K562 (cell line): ENCODE data around the gene MAP4. TPM values are rescaled to one million over a fixed set of nuclear protein-coding genes. Genes with fewer than 3 reads are reported as not detected.

Experiments
- ATAC-seq: fragments of 200-7000 bp; cut with Tn5 transposase; 3 replicates; pipeline ENCODE4 v1.9.1; 2020; ENCODE audit warnings: moderate library complexity
- BruUV-seq: library from RNA; stranded (reverse); fragments of 400-500 nt; replicated peaks from 2 replicates; lab custom pipeline; 2021; lab: Mats Ljungman, UMichigan
- CTCF ChIA-PET: fragments of 300-600 bp; formaldehyde crosslinking; extraction: SDS; loops from one replicate; lab custom pipeline; 2021; ENCODE audit warnings: low intra/inter-chr PET ratio; lab: Yijun Ruan, JAX
- POLR2A ChIA-PET: fragments of 300-600, 350-650 bp; sonication (Branson Sonifier 250); formaldehyde crosslinking; extraction: SDS; loops from one replicate; lab custom pipeline; 2021; ENCODE audit warnings: antibody characterized with exemption, inconsistent platforms; lab: Yijun Ruan, JAX
- DNase-seq, 4 experiments: peaks; one replicate each; pipeline versions ENCODE4 v3.0.0 to v3.0.0-alpha.2; 2011 to 2018; ENCODE audit warnings: low spot score in 3 of 4, mixed read lengths in 3 of 4; ENCODE audit errors: extremely low read depth in 1 of 4
- FAIRE-seq: peaks from 2 replicates; lab custom pipeline; 2011; peaks lifted over from hg19 to GRCh38; lab: Jason Lieb, UNC
- H2AFZ ChIP-seq: 2 replicates; pipeline ENCODE4 v1.6.0; 2011; ENCODE audit warnings: low read depth, low read length, control low read depth, inconsistent platforms
- H3K27ac ChIP-seq: fragments of 200-600 bp; 3 replicates; pipeline ENCODE4 v1.8.0; 2011; ENCODE audit warnings: low read depth, mild to moderate bottlenecking, control low read depth, inconsistent platforms, low read length, moderate library complexity, mixed read lengths; ENCODE audit errors: extremely low read depth
- H3K27me3 ChIP-seq, 2 experiments: fragments of 300-600 bp in 1 of 2; 2 replicates in 1 of 2; 3 replicates in 1 of 2; pipeline versions ENCODE4 v1.6.0 to v1.8.0; 2011; ENCODE audit warnings: inconsistent platforms in 2 of 2, low read length in 2 of 2, mild to moderate bottlenecking in 1 of 2, mixed read lengths in 1 of 2, moderate library complexity in 1 of 2; ENCODE audit not compliant: control insufficient read depth in 2 of 2, insufficient read depth in 2 of 2
- H3K36me3 ChIP-seq: fragments of 300-600 bp; 3 replicates; pipeline ENCODE4 v1.8.0; 2011; ENCODE audit warnings: mild to moderate bottlenecking, low read length, inconsistent platforms; ENCODE audit not compliant: control insufficient read depth, insufficient read depth
- H3K4me1 ChIP-seq, 2 experiments: fragments of 200-600 bp in 1 of 2; replicated peaks in 1 of 2; 2 replicates in 1 of 2; 3 replicates in 1 of 2; pipeline versions ENCODE4 v1.5.1 to v1.8.0; 2011; ENCODE audit warnings: inconsistent platforms in 2 of 2, low read length in 2 of 2, mild to moderate bottlenecking in 1 of 2, mixed read lengths in 1 of 2, moderate library complexity in 1 of 2; ENCODE audit not compliant: control insufficient read depth in 2 of 2, insufficient read depth in 2 of 2
- H3K4me2 ChIP-seq: 2 replicates; pipeline ENCODE4 v1.6.1; 2011; ENCODE audit warnings: low read length, control low read depth, inconsistent platforms, mixed read lengths; ENCODE audit not compliant: insufficient read depth
- H3K4me3 ChIP-seq: fragments of 200-600 bp; sonication (generic), shearing (Covaris generic); 2 replicates; pipeline ENCODE4 v1.5.1; 2016; ENCODE audit warnings: control low read depth, inconsistent platforms
- H3K79me2 ChIP-seq: fragments of 200-600 bp; 3 replicates; pipeline ENCODE4 v1.8.0; 2011; ENCODE audit warnings: low read length, inconsistent platforms; ENCODE audit not compliant: control insufficient read depth, insufficient read depth
- H3K9ac ChIP-seq, 2 experiments: 2 replicates each; pipeline versions ENCODE4 v1.6.0 to v1.6.1; 2011; ENCODE audit warnings: low read depth in 2 of 2, low read length in 2 of 2, control low read depth in 1 of 2, inconsistent platforms in 1 of 2, mild to moderate bottlenecking in 1 of 2, mixed read lengths in 1 of 2; ENCODE audit not compliant: insufficient read depth in 1 of 2
- H3K9me1 ChIP-seq: one replicate; pipeline ENCODE4 v1.6.0; 2011; ENCODE audit warnings: inconsistent platforms, mild to moderate bottlenecking, low read length, moderate library complexity; ENCODE audit not compliant: control insufficient read depth, insufficient read depth
- H3K9me3 ChIP-seq: replicated peaks from 2 replicates; pipeline ENCODE4 v1.5.1; 2011; ENCODE audit warnings: low read depth, low read length, inconsistent platforms; ENCODE audit not compliant: control insufficient read depth, insufficient read depth
- H4K20me1 ChIP-seq: replicated peaks from 2 replicates; pipeline ENCODE4 v1.6.1; 2011; ENCODE audit warnings: low read length, inconsistent platforms, mixed read lengths; ENCODE audit not compliant: control insufficient read depth, insufficient read depth
- BCLAF1 ChIP-seq, 2 experiments: fragments of 450-650 bp in 1 of 2; IDR thresholded peaks; 2 replicates each; pipeline ENCODE4 v1.6.1; 2011 to 2017; ENCODE audit warnings: low read depth in 2 of 2, antibody characterized with exemption in 1 of 2, borderline replicate concordance in 1 of 2, low read length in 1 of 2, mild to moderate bottlenecking in 1 of 2, mixed read lengths in 1 of 2; ENCODE audit not compliant: control insufficient read depth in 1 of 2
- KAT8 ChIP-seq: fragments of 450-650 bp; IDR thresholded peaks from 2 replicates; pipeline ENCODE4 v1.6.1; 2016; ENCODE audit warnings: low read depth, mild to moderate bottlenecking
- TFE3 ChIP-seq: fragments of 450-650 bp; formaldehyde crosslinking; IDR thresholded peaks from 2 replicates; pipeline ENCODE4 v1.4.0; 2020; ENCODE audit warnings: mild to moderate bottlenecking, mixed read lengths
- THRAP3 ChIP-seq: fragments of 450-650 bp; IDR thresholded peaks from 2 replicates; pipeline ENCODE4 v1.6.1; 2016; ENCODE audit warnings: mild to moderate bottlenecking, inconsistent platforms, borderline replicate concordance
- ZNF274 ChIP-seq: IDR thresholded peaks from 2 replicates; pipeline ENCODE4 v1.6.1; 2011; ENCODE audit warnings: low read depth, mild to moderate bottlenecking, low read length, moderate library complexity, borderline replicate concordance
- ZNF316 ChIP-seq: fragments of 450-650 bp; IDR thresholded peaks from 2 replicates; pipeline ENCODE4 v1.6.1; 2016
- ZNF668 ChIP-seq: fragments of 250-450 bp; sonication (Bioruptor Pico); IDR thresholded peaks from 2 replicates; pipeline ENCODE4 v1.8.0; 2022; ENCODE audit warnings: mild to moderate bottlenecking, inconsistent platforms
- WGBS: fragments of 100-300 bp; shearing (Covaris generic); methylation state at CpG from one replicate; pipeline ENCODE4 v1.1.6; 2016; ENCODE audit warnings: low coverage, mixed read lengths; ENCODE audit not compliant: insufficient coverage; ENCODE audit errors: missing lambda C conversion rate; 5-methylcytosine and 5-hydroxymethylcytosine counted together
- in situ Hi-C: fragments of 300-500 bp; cut with MboI; formaldehyde crosslinking; loops from 4 replicates; pipeline ENCODE4 v1.15.0; 2018; ENCODE audit warnings: inconsistent platforms, mixed read lengths
- intact Hi-C: fragments of 100-400 bp; cut with micrococcal nuclease; formaldehyde crosslinking; loops from 2 replicates; pipeline ENCODE4 v1.14.2; 2022
- polyA plus RNA-seq, 8 experiments: library from polyadenylated mRNA; depleted of rRNA in 4 of 8; stranded (reverse) in 5 of 8; unstranded in 3 of 8; fragments of >200 nt; fragmentation: Nextera tagmentation in 2 of 8; fragmentation: Illumina TruSeq in 1 of 8; extraction: Ambion mirVana in 2 of 8; extraction: Trizol in 1 of 8; gene quantifications; 2 replicates each; pipeline versions ENCODE4 v1.2.1 to v1.2.3, GENCODE V29; 2011 to 2014; ENCODE audit warnings: inconsistent platforms in 1 of 8, missing spikeins in 1 of 8
- total RNA-seq, 7 experiments: library from RNA; depleted of rRNA in 6 of 7; stranded (reverse); fragments of >200 nt in 6 of 7; fragmentation: Illumina TruSeq in 2 of 7; extraction: Trizol in 2 of 7; gene quantifications; 2 replicates each; pipeline versions ENCODE4 v1.2.1 to v1.2.3, GENCODE V29; 2011 to 2021; ENCODE audit warnings: low replicate concordance in 1 of 7

The MAP4 gene
- total and polyA plus RNA-seq, 9 of the 15 experiments (the other 6 are each of a cell fraction or from before 2014, with no cell fraction given), result 13.3 to 141 (median 36.8) TPM

DNA sequence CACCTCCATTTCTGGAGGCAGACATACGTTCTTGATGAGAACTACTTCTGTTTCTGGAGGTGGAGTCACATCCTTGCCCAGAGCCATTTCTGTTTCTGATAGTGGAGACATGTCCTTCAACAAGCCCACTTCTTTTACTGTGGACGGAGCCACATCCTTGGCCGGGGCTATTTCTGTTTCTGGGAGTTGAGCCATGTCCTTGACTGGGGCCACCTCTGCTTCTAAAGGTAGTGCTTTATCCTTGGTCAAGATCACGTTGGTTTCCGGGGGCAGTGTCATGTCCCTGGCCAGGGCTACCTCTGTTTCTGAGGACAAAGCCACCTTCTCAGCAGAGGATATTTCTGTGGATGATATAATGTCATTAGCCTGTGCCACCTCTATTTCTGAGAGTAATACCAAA lies 100.0 kb downstream of the MAP4 start:
- Histone ChIP-seq H2AFZ (no peak overlapping the region), H3K9me1 (no peaks in the 10 kb centered on the region), H3K36me3 (peaks cover 64% of the 10 kb centered on the region), H3K79me2 (no peaks in the 10 kb centered on the region), H3K4me1 (peaks cover 3 to 8% of the 10 kb centered on the region in 2 experiments; a peak in 3 of 5 replicates), H3K9ac (no peak overlapping the region), H3K4me2 (no peak overlapping the region), H3K27me3 (no peaks in the 10 kb centered on the region), H3K4me3 (no peak overlapping the region), H3K9me3 (no peaks in the 10 kb centered on the region), H3K27ac (no peak overlapping the region), H4K20me1 (0 out of 2 replicates have a peak, but pooled peaks cover 3% of the 10 kb centered on the region)
- ChIA-PET POLR2A (no interaction called here), CTCF (no interaction called here)
- no peak for TF ChIP-seq ZNF668 (CRISPR knock-in tag)
- TF ChIP-seq KAT8, result no peak
- no peak for TF ChIP-seq ZNF274
- TF ChIP-seq THRAP3, result no peak
- DNase-seq (no peak), ATAC-seq (no peak), FAIRE-seq (no peak)
- WGBS, result 68% methylated on average over 5 of the region's 5 CpGs
- intact Hi-C loops (no loop called here), in situ Hi-C loops (no loop called here)
- BruUV-seq, result TSS peak; percentile 45

GRCh38 chr3:47912006-47912504 lies 104.2 kb downstream of the MAP4 start:
- ATAC-seq, result no peak
- no peak for FAIRE-seq
- H3K9me1 ChIP-seq, result peaks cover 3% of the 10 kb centered on the region
- no peak overlapping the region for H3K4me3 ChIP-seq
- H3K9me3 ChIP-seq, result no peaks in the 10 kb centered on the region
- H3K9ac ChIP-seq, result no peak overlapping the region
- no TSS peak for BruUV-seq
- ChIA-PET POLR2A (interaction anchor here (0.6 kb wide), 1 partner anchor 331 kb away, joined by 5 read pairs; no protein-coding TSS in a partner anchor), CTCF (no interaction called here)
- H3K4me1 ChIP-seq, result peaks cover 6 to 17% of the 10 kb centered on the region in 2 experiments; a peak in 3 of 5 replicates
- no peak overlapping the region for H2AFZ ChIP-seq
- no peak overlapping the region for H3K27ac ChIP-seq
- no peaks in the 10 kb centered on the region for H3K27me3 ChIP-seq
- no peaks in the 10 kb centered on the region for H3K79me2 ChIP-seq
- H3K36me3 ChIP-seq, result peaks cover 52% of the 10 kb centered on the region
- in situ Hi-C loops (no loop called here), intact Hi-C loops (no loop called here)
- 74% methylated on average over 6 of the region's 6 CpGs for WGBS
- H3K4me2 ChIP-seq, result no peak overlapping the region
- 0 out of 2 replicates have a peak, but pooled peaks cover 3% of the 10 kb centered on the region for H4K20me1 ChIP-seq
- no peak for DNase-seq
- TF ChIP-seq BCLAF1 (IDR thresholded peaks at IDR 0.05; ENCODE audit: borderline replicate concordance in 1 of 2, control insufficient read depth in 1 of 2, low read depth in 2 of 2, low read length in 1 of 2), result no peak
- TF ChIP-seq TFE3 (CRISPR knock-in tag), result no peak
- TF ChIP-seq ZNF316, result peak; percentile 15; the same call in 1 of the 2 replicates
